GM20000 (cell line): ENCODE measurements around the gene S100A10.

Source experiments
- DNase-seq: peaks from one replicate; pipeline ENCODE4 v3.0.0; 2012; ENCODE audit warnings: low spot score
- CTCF ChIP-seq: IDR thresholded peaks from 2 replicates; pipeline ENCODE4 v1.5.1; 2012; ENCODE audit warnings: mild to moderate bottlenecking, control low read depth; ENCODE audit errors: extremely low read depth, missing control alignments

S100A10 gene

DNA sequence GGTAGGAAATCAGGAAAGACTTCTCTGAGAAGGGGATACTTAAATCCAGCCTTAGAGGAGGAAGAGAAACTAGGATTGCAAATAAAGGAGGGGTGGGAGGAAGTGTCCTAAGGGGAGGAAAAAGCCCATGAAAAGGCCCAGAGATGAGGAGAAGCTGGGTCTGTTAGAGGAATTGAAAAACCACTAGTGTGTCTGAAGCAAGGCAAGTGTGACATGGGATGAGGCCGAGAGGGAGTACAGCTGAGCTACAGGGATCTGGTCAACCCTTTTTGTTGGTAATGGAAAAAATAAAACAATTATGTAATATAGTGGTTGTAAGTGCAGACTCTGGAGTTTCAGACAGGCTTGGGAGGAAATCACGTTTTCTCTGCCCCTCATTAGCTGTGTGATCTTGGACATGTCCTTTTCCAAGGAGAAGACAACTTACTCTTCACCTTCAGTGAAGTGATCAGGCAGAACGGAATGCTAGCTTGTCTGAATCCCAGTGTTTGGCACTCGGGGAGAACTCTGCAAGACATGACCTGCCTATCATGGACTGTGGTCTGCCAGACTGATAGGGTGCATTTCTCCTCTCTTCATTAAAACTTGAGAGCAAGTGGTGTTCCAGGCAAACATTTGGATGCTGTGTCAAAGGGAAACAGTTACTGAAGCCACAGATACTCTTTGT lies 7.4 kb upstream of the S100A10 start:
- DNase-seq = no peak
- TF ChIP-seq CTCF = no peak

- no peak for DNase-seq
- no peak for TF ChIP-seq CTCF
These were observed 5.1 kb upstream of the S100A10 start for GRCh38 chr1:151998611-151999362.

DNA sequence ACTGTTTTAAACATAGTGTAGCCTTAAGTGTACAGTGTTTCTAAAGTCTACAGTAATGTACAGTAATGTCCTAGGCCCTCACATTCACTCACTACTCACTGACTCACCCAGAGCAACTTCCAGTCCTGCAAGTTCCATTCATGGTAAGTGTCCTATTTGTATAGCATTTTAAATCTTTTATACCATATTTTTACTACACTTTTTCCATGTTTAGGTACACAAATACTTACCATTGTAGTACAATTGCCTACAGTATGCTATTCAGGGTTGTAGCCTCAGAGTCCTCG lies 3.6 kb upstream of the S100A10 start:
- TF ChIP-seq CTCF = no peak

GRCh38 chr1:151995774-151996173 lies 2.1 kb upstream of the S100A10 start:
- TF ChIP-seq CTCF = no peak
- DNase-seq = no peak

More for the DNA sequence above, 3.6 kb upstream of the S100A10 start:
- no peak for DNase-seq

GRCh38 chr1:151994956-151995355 lies 1.3 kb upstream of the S100A10 start:
- no peak for TF ChIP-seq CTCF
- DNase-seq = no peak

GRCh38 chr1:151993084-151993733 lies 450 bp downstream of the S100A10 start:
- peak; percentile 34 for DNase-seq
- TF ChIP-seq CTCF = no peak
